ENCODE measurements around the gene SNAI1.

DNA sequence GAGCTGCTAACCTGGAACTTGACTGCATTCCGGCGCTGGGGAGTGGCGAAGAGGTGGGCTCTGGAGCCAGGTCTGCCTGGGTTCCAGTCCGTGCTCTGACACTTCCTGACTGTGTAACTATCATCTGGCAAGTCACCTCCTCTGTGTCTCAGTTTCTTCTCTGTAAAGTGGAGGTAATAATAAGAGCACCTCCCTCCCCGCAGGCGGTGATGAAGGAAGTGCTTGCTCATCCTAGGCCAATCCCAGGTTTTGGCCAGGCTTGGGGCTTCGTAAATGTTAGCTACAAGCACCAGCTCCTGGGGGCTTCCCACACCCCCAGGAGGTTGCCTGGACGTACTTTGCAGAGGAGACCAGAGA is 32.8 kb downstream of the SNAI1 start:
- TF ChIP-seq CTCF (IDR thresholded peaks at IDR 0.05) (no peak), POLR2AphosphoS5 (IDR thresholded peaks at IDR 0.05) (no peak), EP300 (IDR thresholded peaks at IDR 0.05) (no peak), POLR2A (IDR thresholded peaks at IDR 0.05; ENCODE audit: low read depth) (no peak)
